HG02870 (cell line): Measurements from ENCODE around the gene RASGRP3.

Experiments used
- ATAC-seq: cut with Tn5 transposase; IDR thresholded peaks from one replicate; pipeline ENCODE4 v1.9.1; 2021; ENCODE audit warnings: mild to moderate bottlenecking, moderate library complexity; ENCODE audit not compliant: unreplicated experiment

The RASGRP3 gene

GRCh38 chr2:33489835-33490431 is 13.5 kb downstream of the RASGRP3 start:
- ATAC-seq, result no peak

GRCh38 chr2:33491441-33492084 is 15.1 kb downstream of the RASGRP3 start:
- ATAC-seq, result no peak

- no peak for ATAC-seq
These were observed 16.1 kb downstream of the RASGRP3 start for GRCh38 chr2:33492399-33493134.

- peak; percentile 58 for ATAC-seq
These were observed 17.8 kb downstream of the RASGRP3 start for GRCh38 chr2:33494155-33494779.

- ATAC-seq, result no peak
These were observed 18.6 kb downstream of the RASGRP3 start for GRCh38 chr2:33494877-33495641.

DNA sequence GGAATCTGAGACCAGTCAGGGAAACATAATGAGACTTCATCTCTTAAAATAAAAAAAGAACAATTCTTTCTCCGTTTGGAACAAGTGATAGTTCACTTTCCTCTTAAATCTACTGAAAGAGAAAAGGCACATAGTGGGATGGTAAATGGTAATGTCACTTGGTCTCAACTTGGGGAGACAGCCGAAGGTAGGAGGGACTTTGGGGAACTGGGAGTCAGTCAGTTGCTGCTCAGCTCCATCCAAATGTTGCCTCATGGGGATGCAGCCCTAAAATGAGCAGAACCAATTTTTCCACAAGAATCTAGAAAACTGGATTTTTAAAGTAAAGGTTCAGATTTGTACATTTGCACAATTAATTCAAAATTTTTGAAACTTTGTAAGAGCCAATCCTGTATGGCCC is 19.2 kb downstream of the RASGRP3 start:
- no peak for ATAC-seq

- no peak for ATAC-seq
These were observed 19.7 kb downstream of the RASGRP3 start for GRCh38 chr2:33496150-33496549.

- ATAC-seq, result no peak
These were observed 20.3 kb downstream of the RASGRP3 start for GRCh38 chr2:33496726-33497125.

DNA sequence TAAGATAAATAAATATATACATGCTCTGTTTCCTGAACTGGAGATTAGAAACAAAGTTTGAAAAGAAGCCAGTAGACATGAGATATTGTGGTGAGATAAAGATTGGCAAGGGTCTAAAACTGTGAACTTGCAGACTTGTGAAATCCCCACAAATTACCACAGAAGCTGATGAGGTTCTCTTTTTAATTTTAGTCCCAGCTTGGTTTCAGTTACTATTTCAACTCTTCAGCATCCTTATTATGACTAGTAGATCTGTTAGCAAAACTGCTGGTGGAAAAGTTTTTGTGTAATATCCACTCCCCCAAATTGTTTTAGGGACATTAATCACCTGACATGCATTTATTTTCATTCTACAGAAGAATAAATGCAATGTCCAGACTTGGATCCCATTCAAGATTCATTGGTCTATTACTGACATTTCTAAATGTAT is 20.8 kb downstream of the RASGRP3 start:
- peak; percentile 44 for ATAC-seq

DNA sequence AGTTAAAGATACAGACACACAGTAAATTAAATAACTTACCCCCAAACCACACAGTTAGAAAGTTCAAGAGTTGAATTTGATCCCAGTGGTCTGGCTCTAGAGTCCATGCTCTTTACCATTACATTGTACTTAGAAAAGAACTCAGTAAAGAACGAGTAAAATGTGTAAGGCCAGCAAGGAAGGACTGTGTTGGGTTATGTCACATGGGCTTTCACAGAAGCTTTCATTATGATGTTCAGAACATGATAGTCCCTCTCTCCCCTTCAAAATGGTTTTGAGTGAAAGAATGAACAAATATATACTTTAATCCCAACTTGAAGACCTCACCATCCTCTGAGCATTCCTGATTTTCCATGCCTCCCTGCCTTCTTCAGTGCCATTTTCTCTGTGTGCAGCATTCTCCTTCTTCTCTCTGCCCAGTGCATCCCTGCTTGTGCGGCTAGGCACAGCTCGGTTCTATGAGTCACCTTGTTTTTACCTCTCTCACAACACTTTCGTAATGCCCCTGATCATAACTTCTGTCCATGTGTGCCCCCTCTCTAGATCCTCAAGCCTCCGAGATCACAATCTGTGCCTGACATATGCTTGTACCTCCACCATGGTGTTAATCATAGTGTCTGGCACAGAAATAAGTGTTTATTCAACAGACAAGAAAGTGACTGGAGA is 22.0 kb downstream of the RASGRP3 start:
- no peak for ATAC-seq

GRCh38 chr2:33500177-33500576 is 23.7 kb downstream of the RASGRP3 start:
- ATAC-seq, result no peak

DNA sequence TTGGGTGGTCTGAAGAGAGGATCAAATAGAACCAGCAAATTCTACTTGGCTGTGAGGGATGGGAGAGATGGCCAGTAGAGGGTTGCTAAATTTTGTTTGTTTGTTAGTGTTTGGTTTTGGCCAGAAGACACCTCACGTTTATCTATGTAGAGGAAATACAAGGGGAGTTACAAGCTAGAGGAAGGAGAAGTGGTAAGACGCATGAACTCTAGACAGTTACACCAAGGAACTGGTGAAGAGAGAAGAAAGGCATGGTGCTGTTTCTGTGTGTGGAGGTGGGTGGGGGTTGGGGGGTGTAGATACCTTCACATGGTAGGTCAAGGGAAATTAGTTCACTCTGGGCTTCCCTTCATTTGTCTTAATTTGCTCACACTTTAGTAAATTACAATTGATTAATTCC is 25.6 kb downstream of the RASGRP3 start:
- ATAC-seq, result no peak

DNA sequence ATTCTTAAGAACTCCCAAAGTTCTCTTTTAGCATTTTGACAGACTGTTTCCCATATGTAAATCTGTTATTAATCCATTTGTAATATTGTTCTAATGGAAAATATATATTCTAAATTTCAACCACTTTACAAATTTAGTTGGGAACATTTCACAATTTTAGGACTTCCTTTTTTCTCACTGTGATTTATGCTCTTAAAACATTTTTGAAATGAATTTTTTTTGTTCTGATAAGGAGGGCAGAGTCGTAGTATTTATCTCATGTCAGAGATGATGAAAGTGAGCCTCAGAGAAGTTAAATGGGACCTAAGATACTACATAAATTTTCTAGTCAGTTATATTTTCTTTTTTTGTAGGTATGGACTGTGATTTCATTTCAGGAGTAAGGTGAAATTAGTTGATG is 26.6 kb downstream of the RASGRP3 start:
- no peak for ATAC-seq

GRCh38 chr2:33505966-33506365 is 29.5 kb downstream of the RASGRP3 start:
- no peak for ATAC-seq

GRCh38 chr2:33509908-33510585 is 33.6 kb downstream of the RASGRP3 start:
- no peak for ATAC-seq

- no peak for ATAC-seq
These were observed 34.1 kb downstream of the RASGRP3 start for GRCh38 chr2:33510586-33510968.

GRCh38 chr2:33511141-33511540 is 34.7 kb downstream of the RASGRP3 start:
- ATAC-seq, result no peak

DNA sequence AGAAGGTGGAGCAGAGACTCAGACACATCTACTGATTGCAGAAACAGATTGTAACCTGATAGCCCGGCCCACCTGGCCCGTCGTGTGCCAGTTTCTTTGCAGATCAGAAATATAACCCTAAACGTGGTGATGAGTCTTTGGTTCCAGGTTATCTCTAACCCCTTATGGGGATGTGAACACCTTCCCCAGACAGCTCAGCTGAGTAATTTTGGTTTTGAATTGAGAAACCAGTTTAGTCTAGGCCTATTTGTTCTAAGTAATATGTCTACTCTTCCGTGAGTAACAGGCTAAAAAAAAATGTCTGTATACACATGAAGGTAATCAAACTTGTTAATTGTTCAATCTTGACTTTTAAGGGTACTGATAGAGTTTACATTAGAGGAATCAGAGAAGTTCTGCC is 35.7 kb downstream of the RASGRP3 start:
- ATAC-seq, result peak; percentile 51

- no peak for ATAC-seq
These were observed 37.0 kb downstream of the RASGRP3 start for GRCh38 chr2:33513480-33513879.

- ATAC-seq, result no peak
These were observed 40.1 kb downstream of the RASGRP3 start for GRCh38 chr2:33516456-33516995.
